BJ (cell line): ENCODE results near the gene GSTM2. TPM values are rescaled to one million over a fixed set of nuclear protein-coding genes. Genes with fewer than 3 reads are reported as not detected.

Experiments used
- CTCF ChIA-PET: fragments of 350-600 bp; formaldehyde crosslinking; extraction: SDS; loops from one replicate; lab custom pipeline; 2021; ENCODE audit warnings: antibody characterized with exemption, inconsistent platforms; lab: Yijun Ruan, JAX
- POLR2A ChIA-PET: fragments of 300-600 bp; sonication (Branson Sonifier 250); formaldehyde crosslinking; extraction: SDS; loops from one replicate; lab custom pipeline; 2021; ENCODE audit warnings: antibody characterized with exemption; lab: Charles Lee
- DNase-seq: peaks from one replicate; pipeline ENCODE4 v3.0.0-alpha.2; 2011; ENCODE audit warnings: low read depth
- H3K27me3 ChIP-seq: 2 replicates; pipeline ENCODE4 v1.6.0; 2011; ENCODE audit warnings: low read length; ENCODE audit not compliant: control insufficient read depth, insufficient read depth
- H3K36me3 ChIP-seq: 2 replicates; pipeline ENCODE4 v1.5.1; 2011; ENCODE audit warnings: low read length; ENCODE audit not compliant: control insufficient read depth, insufficient read depth
- H3K4me3 ChIP-seq: 2 replicates; pipeline ENCODE4 v1.5.1; 2011; ENCODE audit warnings: low read depth, mild to moderate bottlenecking, control low read depth, low read length
- polyA plus RNA-seq: library from polyadenylated mRNA; depleted of rRNA; stranded (reverse); fragments of >200 nt; gene quantifications from 2 replicates; pipeline ENCODE4 v1.2.3, GENCODE V29; 2011
- TF ChIP-seq, protein P1 (sequence below): IDR thresholded peaks from 2 replicates; pipeline ENCODE4 v1.5.1; 2011; ENCODE audit warnings: low read depth, mild to moderate bottlenecking, control low read depth, inconsistent platforms, low read length, moderate library complexity; ENCODE audit not compliant: insufficient read depth

The GSTM2 gene
- polyA plus RNA-seq, 1 experiment: 62.3 TPM

DNA sequence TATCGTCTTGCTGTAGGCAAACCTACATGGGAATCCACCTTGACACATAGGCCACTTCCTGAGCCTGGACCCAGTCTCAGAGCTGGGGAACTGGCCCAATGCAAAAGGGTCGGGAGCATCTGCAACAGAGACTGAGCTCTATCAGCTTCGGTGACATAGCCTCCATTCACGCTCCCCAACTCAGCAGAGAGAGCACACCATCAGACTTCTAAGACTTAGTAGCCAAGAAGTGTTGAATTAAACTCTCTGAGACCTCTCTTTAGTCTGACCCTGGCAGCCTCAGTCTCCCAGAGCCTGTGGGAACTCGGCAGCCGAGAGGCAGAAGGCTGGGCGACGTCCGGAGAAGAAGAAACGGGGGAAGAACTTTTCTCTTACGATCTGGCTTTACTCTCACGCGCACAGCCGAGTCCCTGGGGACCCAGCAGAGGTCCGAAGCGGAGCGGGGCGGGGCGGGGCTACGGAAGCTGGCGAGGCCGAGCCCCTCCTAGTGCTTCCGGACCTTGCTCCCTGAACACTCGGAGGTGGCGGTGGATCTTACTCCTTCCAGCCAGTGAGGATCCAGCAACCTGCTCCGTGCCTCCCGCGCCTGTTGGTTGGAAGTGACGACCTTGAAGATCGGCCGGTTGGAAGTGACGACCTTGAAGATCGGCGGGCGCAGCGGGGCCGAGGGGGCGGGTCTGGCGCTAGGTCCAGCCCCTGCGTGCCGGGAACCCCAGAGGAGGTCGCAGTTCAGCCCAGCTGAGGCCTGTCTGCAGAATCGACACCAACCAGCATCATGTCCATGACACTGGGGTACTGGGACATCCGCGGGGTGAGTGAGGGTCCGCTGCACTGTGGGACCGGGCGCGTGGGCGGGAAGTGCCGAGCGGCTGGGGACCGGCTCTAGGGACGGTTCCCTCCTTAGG is 12.0 kb upstream of the GSTM2 start, which contains the start of gene GSTM4:
GSTM4 (plus strand) TSS at position 485 of the 905 bp plus-strand sequence; CDS start at position 776, 291 bp downstream.
- no peak for DNase-seq
- Histone ChIP-seq H3K4me3 (peak within 1 kb of the TSS; percentile 66), H3K27me3 (peaks cover 2% of the 10 kb centered on the region; the same call in 1 of the 2 replicates), H3K36me3 (no peaks in the 10 kb centered on the region)
- TF ChIP-seq, protein P1, sequence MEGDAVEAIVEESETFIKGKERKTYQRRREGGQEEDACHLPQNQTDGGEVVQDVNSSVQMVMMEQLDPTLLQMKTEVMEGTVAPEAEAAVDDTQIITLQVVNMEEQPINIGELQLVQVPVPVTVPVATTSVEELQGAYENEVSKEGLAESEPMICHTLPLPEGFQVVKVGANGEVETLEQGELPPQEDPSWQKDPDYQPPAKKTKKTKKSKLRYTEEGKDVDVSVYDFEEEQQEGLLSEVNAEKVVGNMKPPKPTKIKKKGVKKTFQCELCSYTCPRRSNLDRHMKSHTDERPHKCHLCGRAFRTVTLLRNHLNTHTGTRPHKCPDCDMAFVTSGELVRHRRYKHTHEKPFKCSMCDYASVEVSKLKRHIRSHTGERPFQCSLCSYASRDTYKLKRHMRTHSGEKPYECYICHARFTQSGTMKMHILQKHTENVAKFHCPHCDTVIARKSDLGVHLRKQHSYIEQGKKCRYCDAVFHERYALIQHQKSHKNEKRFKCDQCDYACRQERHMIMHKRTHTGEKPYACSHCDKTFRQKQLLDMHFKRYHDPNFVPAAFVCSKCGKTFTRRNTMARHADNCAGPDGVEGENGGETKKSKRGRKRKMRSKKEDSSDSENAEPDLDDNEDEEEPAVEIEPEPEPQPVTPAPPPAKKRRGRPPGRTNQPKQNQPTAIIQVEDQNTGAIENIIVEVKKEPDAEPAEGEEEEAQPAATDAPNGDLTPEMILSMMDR: peak; percentile 46
- POLR2A ChIA-PET: interaction anchor here (0.6 to 0.7 kb wide), 2 partner anchors 25 to 76 kb away, joined by 6 to 10 read pairs; no protein-coding TSS in a partner anchor
- CTCF ChIA-PET: interaction anchor here (0.9 to 10.9 kb wide), 6 partner anchors 17 to 328 kb away, joined by 3 to 210 read pairs (median 6); partner anchors contain the start of gene AHCYL1

DNA sequence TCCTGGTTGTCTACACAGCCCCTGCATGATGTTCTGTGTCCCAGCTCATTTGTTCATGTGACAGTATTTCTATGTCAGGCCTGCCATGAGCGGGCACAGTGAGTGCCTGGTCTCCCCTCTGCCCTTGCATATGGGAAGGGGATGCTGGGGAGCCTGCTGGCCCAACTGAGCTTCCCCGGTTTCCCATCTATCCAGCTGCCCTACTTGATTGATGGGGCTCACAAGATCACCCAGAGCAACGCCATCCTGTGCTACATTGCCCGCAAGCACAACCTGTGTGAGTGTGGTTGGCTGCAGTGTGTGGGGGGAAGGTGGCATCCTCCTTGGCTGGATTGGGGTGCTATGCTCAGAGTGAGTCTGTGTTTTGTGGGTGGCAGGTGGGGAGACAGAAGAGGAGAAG is 10.5 kb upstream of the GSTM2 start:
- Histone ChIP-seq H3K27me3 (no peaks in the 10 kb centered on the region), H3K36me3 (no peaks in the 10 kb centered on the region), H3K4me3 (no peak overlapping the region)
- ChIA-PET CTCF (interaction anchor here (1.2 to 10.9 kb wide), 7 partner anchors 8 to 327 kb away, joined by 3 to 210 read pairs (median 4); partner anchors contain the start of gene AHCYL1), POLR2A (no interaction called here)
- TF ChIP-seq, protein P1: no peak
- no peak for DNase-seq

DNA sequence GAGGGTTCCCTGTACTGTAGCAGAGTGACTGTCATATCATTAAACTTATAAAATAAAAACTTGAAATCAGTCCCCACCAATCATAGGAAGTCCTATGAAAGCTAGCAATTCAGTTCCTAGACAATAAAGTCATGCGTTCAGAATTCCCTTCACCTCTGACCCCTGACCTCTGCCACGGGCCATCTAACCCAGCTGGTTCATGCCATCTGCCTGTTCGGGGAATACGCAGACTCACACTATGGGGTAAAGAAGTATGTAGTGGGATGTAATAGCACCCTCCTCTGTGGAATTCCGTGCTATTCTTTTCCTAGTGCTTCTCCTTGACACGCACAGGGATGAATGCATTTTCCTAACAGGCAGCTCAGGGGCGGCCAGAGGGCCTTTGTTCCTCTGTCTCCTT is 9.9 kb upstream of the GSTM2 start:
- CTCF ChIA-PET: interaction anchor here (0.6 to 10.9 kb wide), 9 partner anchors 8 to 462 kb away, joined by 3 to 210 read pairs (median 4); partner anchors contain the start of genes AHCYL1 and PSRC1
- Histone ChIP-seq H3K4me3 (no peak overlapping the region), H3K27me3 (no peaks in the 10 kb centered on the region), H3K36me3 (no peaks in the 10 kb centered on the region)
- DNase-seq: no peak
- TF ChIP-seq, protein P1: no peak
- POLR2A ChIA-PET: no interaction called here

DNA sequence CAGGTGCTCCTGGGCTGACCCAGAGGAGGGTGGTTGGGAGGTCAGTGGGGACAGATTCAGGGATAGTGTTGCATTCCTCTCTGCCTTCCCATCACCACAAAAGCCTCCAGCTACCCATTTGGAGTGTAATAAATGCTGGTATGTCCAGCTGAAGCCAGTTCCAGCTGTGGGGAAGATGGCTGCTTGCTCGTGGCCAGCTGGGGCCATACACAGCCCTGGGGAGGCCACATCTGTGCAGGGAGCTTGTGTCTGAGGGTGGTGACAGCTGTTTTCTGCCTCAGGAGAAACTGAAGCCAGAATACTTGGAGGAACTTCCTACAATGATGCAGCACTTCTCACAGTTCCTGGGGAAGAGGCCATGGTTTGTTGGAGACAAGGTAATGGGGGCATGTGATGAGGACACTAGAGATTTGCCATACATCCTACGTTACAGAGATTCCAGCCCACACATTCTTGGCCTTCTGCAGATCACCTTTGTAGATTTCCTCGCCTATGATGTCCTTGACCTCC is 9.3 kb upstream of the GSTM2 start:
- POLR2A ChIA-PET: no interaction called here
- TF ChIP-seq, protein P1: no peak
- CTCF ChIA-PET: interaction anchor here (0.6 to 10.9 kb wide), 8 partner anchors 9 to 462 kb away, joined by 3 to 210 read pairs (median 4); partner anchors contain the start of genes AHCYL1 and PSRC1
- no peaks in the 10 kb centered on the region for H3K27me3 ChIP-seq
- DNase-seq: no peak
- H3K36me3 ChIP-seq: no peaks in the 10 kb centered on the region
- H3K4me3 ChIP-seq: no peak overlapping the region

DNA sequence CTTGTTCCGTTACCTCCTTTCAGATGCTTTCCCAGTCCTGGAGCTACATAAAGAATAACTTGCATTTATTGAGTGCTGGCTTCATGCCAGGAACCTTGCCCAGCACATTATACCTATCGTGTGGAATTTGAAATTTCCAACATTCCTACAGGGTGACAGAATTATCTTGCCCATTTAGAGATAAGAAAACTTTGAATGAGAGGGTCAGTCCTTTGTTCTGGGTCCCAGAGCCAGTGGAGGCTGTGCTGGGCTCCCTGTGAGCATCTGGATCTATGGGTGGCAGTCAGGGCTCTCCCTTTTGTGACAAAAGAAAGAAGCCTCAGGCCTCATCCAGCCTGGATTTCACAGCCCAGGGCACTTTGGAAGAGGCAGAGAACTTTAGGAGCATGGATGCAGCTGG is 8.7 kb upstream of the GSTM2 start:
- H3K36me3 ChIP-seq: no peaks in the 10 kb centered on the region
- H3K27me3 ChIP-seq: no peaks in the 10 kb centered on the region
- TF ChIP-seq, protein P1: no peak
- ChIA-PET POLR2A (no interaction called here), CTCF (interaction anchor here (0.9 to 1.9 kb wide), 5 partner anchors 9 to 376 kb away, joined by 3 to 8 read pairs (median 3); partner anchors contain the start of gene PSRC1)
- no peak for DNase-seq
- H3K4me3 ChIP-seq: no peak overlapping the region
